UCSD-AML1 (cell line): ENCODE data around the gene FAM167B.
"Not testable (repeated sequence)": the region's sequence is repeated elsewhere in the genome, so short reads cannot be mapped to it uniquely, and the experiment has no call there.

Source experiments
- DNase-seq: peaks from one replicate; lab custom pipeline; 2025; ENCODE audit not compliant: unreplicated experiment; lab: John Stamatoyannopoulos, UW

FAM167B gene

GRCh38 chr1:32255072-32256071, 8.3 kb downstream of the FAM167B start:
- no peak for DNase-seq

- DNase-seq, result no peak
These were observed 9.6 kb downstream of the FAM167B start for GRCh38 chr1:32256473-32257226.

- no peak for DNase-seq
These were observed 10.1 kb downstream of the FAM167B start for GRCh38 chr1:32257227-32257508.

- not testable (repeated sequence) for DNase-seq
These were observed 16.2 kb downstream of the FAM167B start for GRCh38 chr1:32263236-32263593.

GRCh38 chr1:32263744-32264143, 16.7 kb downstream of the FAM167B start:
- no peak for DNase-seq

- no peak for DNase-seq
These were observed 18.8 kb downstream of the FAM167B start for GRCh38 chr1:32265846-32266245.

GRCh38 chr1:32266921-32267591, 20.0 kb downstream of the FAM167B start:
- DNase-seq, result no peak

GRCh38 chr1:32269744-32270143, 22.7 kb downstream of the FAM167B start:
- no peak for DNase-seq

- no peak for DNase-seq
These were observed 25.8 kb downstream of the FAM167B start for GRCh38 chr1:32272557-32273390.

GRCh38 chr1:32273391-32274208, 26.6 kb downstream of the FAM167B start:
- no peak for DNase-seq

GRCh38 chr1:32274646-32275340, 27.8 kb downstream of the FAM167B start:
- no peak for DNase-seq

- no peak for DNase-seq
These were observed 28.4 kb downstream of the FAM167B start for GRCh38 chr1:32275424-32275823.

- DNase-seq, result no peak
These were observed 29.2 kb downstream of the FAM167B start for GRCh38 chr1:32276032-32276782.

GRCh38 chr1:32284777-32285176, 37.8 kb downstream of the FAM167B start:
- DNase-seq, result not testable (repeated sequence)

GRCh38 chr1:32285658-32286057, 38.6 kb downstream of the FAM167B start:
- DNase-seq, result no peak

GRCh38 chr1:32286763-32287162, 39.7 kb downstream of the FAM167B start:
- DNase-seq, result no peak

GRCh38 chr1:32289256-32289655, 42.2 kb downstream of the FAM167B start:
- DNase-seq, result no peak

- no peak for DNase-seq
These were observed 44.2 kb downstream of the FAM167B start for GRCh38 chr1:32291145-32291707.
